K562 (cell line): ENCODE results near the gene FAAP100. TPM values are rescaled to one million over a fixed set of nuclear protein-coding genes. Genes with fewer than 3 reads are reported as not detected.

Experiments used
- ESRRB ChIP-seq: fragments of 250-450 bp; sonication (Bioruptor Pico); IDR thresholded peaks from 2 replicates; pipeline ENCODE4 v1.5.0; 2020; ENCODE audit warnings: mild to moderate bottlenecking, moderate library complexity, borderline replicate concordance
- EZH2 ChIP-seq: IDR thresholded peaks from 2 replicates; pipeline ENCODE4 v1.6.1; 2012; ENCODE audit warnings: low read depth, mild to moderate bottlenecking, inconsistent platforms, low read length, borderline replicate concordance
- GMEB1 ChIP-seq: fragments of 250-450 bp; sonication (Bioruptor Pico); IDR thresholded peaks from 2 replicates; pipeline ENCODE4 v1.4.0; 2020; ENCODE audit warnings: mild to moderate bottlenecking
- MAFG ChIP-seq: fragments of 450-650 bp; conservative IDR thresholded peaks from 2 replicates; pipeline ENCODE4 v1.6.1; 2016; ENCODE audit warnings: missing genetic modification characterization, missing compliant biosample characterization
- RBM34 ChIP-seq: fragments of 200-400 bp; formaldehyde crosslinking; IDR thresholded peaks from 2 replicates; pipeline ENCODE4 v1.6.1; 2018; ENCODE audit warnings: low read length, borderline replicate concordance; ENCODE audit not compliant: insufficient read depth
- SRF ChIP-seq, 2 experiments: fragments of 250-450, 450-650 bp in 1 of 2; sonication (Bioruptor Pico) in 1 of 2; sonication (generic) in 1 of 2; formaldehyde crosslinking; IDR thresholded peaks; 2 replicates each; pipeline versions ENCODE4 v1.5.0 to v1.5.1; 2020 to 2022; ENCODE audit warnings: mild to moderate bottlenecking in 1 of 2, missing genetic modification reagents in 1 of 2
- ZMIZ1 ChIP-seq, 2 experiments: fragments of 150-350 bp in 1 of 2; IDR thresholded peaks; 2 replicates each; pipeline ENCODE4 v1.6.1; 2012 to 2016; ENCODE audit warnings: low read depth in 2 of 2, low read length in 2 of 2, mild to moderate bottlenecking in 1 of 2, moderate library complexity in 1 of 2
- ZNF23 ChIP-seq: fragments of 250-450 bp; sonication (Bioruptor Pico); IDR thresholded peaks from 2 replicates; pipeline ENCODE4 v1.4.0; 2020; ENCODE audit warnings: mild to moderate bottlenecking
- ZNF311 ChIP-seq: fragments of 250-450 bp; sonication (Bioruptor Pico); IDR thresholded peaks from 2 replicates; pipeline ENCODE4 v1.4.0; 2020; ENCODE audit warnings: mild to moderate bottlenecking, moderate library complexity
- ZNF766 ChIP-seq: fragments of 200-800 bp; sonication (Bioruptor generic); conservative IDR thresholded peaks from 2 replicates; pipeline ENCODE4 v1.6.1; 2016; ENCODE audit warnings: missing genetic modification characterization, missing compliant biosample characterization
- polyA plus RNA-seq, 8 experiments: library from polyadenylated mRNA; depleted of rRNA in 4 of 8; stranded (reverse) in 5 of 8; unstranded in 3 of 8; fragments of >200 nt; fragmentation: Nextera tagmentation in 2 of 8; fragmentation: Illumina TruSeq in 1 of 8; extraction: Ambion mirVana in 2 of 8; extraction: Trizol in 1 of 8; gene quantifications; 2 replicates each; pipeline versions ENCODE4 v1.2.1 to v1.2.3, GENCODE V29; 2011 to 2014; ENCODE audit warnings: inconsistent platforms in 1 of 8, missing spikeins in 1 of 8
- total RNA-seq, 7 experiments: library from RNA; depleted of rRNA in 6 of 7; stranded (reverse); fragments of >200 nt in 6 of 7; fragmentation: Illumina TruSeq in 2 of 7; extraction: Trizol in 2 of 7; gene quantifications; 2 replicates each; pipeline versions ENCODE4 v1.2.1 to v1.2.3, GENCODE V29; 2011 to 2021; ENCODE audit warnings: low replicate concordance in 1 of 7

FAAP100 gene
- total and polyA plus RNA-seq, 9 of the 15 experiments (the other 6 are each of a cell fraction or from before 2014, with no cell fraction given), result 0.31 to 51.2 (median 12.6) TPM

- TF ChIP-seq RBM34 (no peak), EZH2 (no peak), SRF (CRISPR knock-in tag; IDR thresholded peaks at IDR 0.05) (peak in 1 of 2 experiments; percentile 45; a peak in 1 of 4 replicates), ZNF311 (CRISPR knock-in tag) (no peak), ZNF766 (CRISPR knock-in tag) (no peak), ESRRB (no peak), GMEB1 (CRISPR knock-in tag) (no peak), ZNF23 (CRISPR knock-in tag) (no peak), MAFG (tag) (no peak), ZMIZ1 (IDR thresholded peaks at IDR 0.05; ENCODE audit: low read depth in 2 of 2, low read length in 2 of 2) (no peak)
Measured at GRCh38 chr17:81513372-81513752, 38.8 kb downstream of the FAAP100 start (continued).
